ENCODE results near the gene C17orf100.

DNA sequence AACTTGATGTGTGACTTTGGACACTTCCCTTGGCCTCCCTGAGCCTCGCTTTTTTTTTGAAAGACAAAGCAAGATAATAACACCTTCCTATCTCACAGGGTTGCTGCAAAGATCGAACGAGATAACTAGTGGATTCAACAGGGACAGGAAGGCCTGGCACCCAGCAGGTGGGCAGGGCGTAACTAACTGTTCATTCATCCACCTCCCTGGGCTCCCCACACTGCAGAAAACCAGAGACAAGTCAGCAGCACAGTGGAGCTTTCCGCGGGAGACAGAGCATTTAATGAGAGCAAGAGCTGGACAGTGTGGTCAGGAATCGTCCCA lies 32.9 kb downstream of the C17orf100 start:
- TF ChIP-seq, protein P1, sequence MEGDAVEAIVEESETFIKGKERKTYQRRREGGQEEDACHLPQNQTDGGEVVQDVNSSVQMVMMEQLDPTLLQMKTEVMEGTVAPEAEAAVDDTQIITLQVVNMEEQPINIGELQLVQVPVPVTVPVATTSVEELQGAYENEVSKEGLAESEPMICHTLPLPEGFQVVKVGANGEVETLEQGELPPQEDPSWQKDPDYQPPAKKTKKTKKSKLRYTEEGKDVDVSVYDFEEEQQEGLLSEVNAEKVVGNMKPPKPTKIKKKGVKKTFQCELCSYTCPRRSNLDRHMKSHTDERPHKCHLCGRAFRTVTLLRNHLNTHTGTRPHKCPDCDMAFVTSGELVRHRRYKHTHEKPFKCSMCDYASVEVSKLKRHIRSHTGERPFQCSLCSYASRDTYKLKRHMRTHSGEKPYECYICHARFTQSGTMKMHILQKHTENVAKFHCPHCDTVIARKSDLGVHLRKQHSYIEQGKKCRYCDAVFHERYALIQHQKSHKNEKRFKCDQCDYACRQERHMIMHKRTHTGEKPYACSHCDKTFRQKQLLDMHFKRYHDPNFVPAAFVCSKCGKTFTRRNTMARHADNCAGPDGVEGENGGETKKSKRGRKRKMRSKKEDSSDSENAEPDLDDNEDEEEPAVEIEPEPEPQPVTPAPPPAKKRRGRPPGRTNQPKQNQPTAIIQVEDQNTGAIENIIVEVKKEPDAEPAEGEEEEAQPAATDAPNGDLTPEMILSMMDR (IDR thresholded peaks at IDR 0.05): no peak
- TF ChIP-seq POLR2AphosphoS5 (IDR thresholded peaks at IDR 0.05): no peak
